ENCODE data around the gene CEP104.

CEP104 gene

DNA sequence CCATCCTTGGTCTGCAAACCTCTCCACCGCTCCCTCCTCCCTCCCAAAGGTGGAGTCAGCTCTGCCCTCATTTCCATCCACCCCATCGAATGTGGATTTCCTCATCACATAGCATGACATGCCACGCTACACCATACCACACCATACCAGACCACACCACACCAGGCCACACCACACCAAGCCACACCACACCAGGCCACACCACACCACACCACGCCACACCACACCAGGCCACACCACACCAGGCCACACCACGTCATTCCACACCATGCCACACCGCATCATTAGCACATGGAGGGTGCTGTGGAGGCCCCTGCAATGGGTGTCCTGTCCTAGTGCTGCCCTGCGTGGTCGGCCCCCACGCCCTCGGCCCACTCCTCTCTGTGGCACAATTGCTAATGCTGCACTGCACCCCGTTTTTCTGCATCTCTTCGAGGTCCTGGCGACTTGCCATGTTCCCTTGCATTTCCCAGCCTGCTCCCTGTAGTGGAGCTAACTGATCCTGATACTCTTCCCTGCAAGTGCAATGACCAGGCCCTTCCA, 11.5 kb upstream of the CEP104 start:
- no peak for DNase-seq (ENCODE audit: low spot score)

DNA sequence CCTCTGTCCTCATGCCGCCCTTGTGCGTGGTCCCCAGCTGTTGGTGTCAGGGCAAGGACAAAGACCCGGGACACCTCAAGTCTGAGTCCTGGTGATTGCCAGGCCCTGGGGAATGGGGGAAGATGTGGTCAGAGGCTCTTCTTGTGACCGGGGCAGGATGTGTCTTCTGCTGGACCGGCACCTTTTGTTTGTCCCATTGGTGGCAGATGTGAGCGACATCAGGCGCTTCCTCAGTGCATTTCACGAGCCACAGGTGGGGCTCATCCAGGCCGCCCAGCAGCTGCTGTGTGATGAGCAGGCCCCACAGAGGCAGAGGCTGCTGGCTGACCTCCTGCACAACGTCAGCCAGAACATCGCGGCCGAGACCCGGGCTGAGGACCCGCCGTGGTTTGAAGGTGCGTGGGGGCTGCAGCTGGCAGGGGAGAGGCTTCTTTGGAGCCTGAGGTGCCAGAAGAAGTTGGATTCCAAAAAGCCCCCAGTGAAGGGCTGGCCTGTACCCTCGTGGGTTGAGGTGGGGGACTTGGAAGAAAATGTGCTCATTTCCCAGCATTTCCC, 8.7 kb upstream of the CEP104 start:
- no peak for DNase-seq (ENCODE audit: low spot score)

DNA sequence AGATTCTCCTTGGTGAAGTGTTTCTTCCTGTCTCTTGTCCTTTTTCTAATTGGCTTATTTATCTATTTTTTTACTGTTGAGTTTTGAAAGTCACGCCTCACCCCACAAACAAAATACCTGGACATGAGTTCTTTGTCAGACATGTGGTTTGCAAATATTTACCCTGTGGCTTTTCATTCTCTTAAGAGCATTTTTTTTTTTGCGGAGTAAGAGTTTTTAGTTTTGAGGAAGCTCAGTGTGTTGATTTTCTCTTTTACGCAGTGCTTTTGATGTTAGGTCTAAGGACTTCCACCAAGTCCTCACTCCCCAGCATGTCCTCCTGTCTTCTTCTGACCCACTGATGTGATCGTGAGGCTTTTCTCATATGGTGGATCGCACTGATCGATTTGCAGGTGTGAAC, 7.9 kb upstream of the CEP104 start:
- no peak for DNase-seq (ENCODE audit: low spot score)

DNA sequence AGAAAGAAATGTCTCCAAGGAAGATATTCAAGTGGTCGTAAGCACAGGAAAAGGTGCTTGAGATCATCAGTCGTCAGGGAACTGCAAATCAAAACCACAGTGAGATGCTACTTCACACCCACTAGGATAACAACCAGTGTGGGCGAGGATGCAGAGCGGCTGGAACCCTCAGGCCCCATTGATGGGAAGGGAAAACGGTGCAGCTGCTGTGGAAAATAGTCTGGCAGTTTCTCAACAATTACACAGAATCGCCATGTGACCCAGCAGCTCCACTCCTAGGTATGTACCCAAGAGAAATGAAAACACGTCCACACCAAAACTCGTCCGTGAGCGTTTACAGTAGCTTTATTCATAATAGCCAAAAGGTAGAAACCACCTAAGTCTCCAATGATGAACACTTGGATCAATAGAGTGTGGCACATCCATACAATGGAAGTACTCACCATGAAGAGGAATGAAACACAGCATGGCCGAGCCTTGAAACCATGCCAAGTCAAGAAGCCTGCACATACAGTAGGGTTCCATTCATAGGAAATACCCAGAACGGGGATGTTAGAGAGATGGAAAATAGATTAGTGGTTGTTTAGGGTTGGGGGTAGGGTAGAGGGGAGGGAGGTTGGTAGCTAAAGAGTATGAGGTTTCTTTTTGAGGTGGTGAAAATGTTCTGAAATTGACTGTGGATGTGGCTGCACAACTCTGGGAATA, 6.4 kb upstream of the CEP104 start:
- no peak for DNase-seq (ENCODE audit: low spot score)

DNA sequence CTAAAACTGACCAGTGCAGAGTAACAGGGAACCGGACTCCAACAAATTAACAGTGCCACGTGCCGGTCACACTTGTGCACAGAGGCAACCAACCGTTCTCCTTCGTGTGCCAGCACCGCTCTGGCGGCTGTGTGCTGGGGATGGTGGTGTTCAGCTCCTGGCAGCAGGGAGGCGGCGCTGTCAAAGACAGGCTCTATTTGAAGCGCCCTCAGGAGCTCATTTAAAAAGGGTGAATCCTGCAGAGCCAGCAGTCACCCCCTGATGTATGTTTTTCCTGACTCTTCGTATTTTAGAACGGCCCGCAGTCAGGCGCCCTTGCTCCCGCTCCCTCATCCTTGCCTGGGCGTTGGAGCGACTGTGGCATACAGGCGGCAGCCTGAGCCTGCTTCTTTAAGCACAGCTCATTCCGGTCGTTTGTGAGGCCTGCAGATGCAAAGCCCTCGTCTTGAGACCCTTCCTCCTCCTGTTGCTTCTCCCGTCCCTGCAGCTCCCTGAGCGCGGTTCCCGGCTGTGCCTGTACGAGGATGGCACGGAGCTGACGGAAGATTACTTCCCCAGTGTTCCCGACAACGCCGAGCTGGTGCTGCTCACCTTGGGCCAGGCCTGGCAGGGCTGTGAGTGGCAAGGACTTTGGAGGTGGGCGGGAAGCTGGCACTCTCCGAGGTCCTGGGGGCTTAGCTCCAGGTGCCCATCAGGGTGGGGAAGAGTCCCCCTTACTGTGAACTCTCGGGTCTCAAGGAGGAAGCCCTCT, 1.4 kb upstream of the CEP104 start:
- no peak for DNase-seq (ENCODE audit: low spot score)

DNA sequence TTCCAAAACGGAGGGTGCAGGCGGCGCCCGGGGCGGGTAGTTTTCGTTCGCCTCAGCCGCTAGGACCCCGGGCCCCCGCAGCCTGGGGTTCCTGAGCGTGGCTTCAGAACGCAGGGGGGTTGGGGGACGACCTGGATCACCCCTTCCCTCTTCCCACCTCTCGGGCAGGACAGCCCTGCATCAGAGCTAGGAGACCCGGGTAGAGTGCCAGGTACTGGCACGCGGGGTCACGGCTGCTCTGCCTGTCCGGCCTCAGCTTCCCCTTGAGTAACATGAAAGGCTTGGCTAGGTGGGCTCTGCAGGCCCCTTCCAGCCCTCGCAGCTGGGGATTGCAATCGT, 749 bp upstream of the CEP104 start:
- DNase-seq (ENCODE audit: low spot score): no peak

DNA sequence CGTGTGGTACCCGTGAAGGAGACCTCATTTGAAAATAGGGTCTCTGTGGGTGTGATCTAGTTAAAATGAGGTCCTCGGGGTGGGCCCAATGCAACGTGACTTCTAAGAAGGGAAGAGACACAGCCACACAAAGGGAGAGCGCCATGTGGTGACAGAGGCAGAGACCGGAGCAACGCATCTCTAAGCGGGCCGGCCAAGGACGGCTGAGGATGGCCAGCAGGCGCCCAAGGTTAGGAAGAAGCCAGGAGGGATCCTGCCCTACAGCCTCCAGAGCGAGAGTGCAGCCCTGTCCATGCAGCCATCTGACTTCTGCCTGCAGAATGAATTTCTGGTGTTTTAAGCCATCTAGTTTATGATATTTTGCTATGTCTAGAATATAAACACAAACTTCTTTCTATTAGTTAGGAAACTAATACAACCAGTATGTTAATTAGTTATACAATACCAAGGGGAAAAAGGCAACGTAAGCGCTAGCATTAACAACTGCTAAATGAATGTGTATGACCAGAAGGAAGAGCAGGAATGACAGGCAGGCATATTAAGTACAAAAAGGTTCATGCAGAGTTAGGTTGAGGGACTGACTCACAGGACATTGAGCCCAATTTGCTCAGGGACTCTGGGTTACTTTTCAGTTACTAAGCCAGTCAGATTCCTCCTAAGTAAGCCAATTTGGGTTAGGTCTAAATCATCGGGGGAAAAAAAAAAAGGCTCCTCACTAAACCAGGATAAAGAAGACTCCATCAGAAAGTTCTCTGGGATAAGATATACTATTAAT, 4.1 kb downstream of the CEP104 start:
- DNase-seq (ENCODE audit: low spot score): no peak

DNA sequence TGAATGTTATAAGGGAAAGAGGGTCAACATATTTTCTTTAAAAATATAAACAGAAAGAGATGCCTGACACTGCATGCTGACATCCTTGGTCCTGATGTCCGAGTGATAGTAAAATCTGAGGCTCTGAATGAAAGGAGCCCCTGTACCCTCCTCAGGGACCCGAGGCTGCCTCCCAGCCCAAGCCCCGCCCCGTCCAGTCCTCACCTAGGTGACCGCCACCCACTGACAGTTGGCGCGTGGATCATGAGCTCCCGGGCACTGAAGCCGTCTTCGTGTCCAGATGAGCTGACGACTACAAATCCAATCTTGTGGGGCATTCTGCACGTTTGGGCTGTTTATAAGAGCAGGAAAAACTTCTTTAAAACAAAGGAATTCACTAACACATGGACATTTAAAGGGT, 4.9 kb downstream of the CEP104 start:
- DNase-seq (ENCODE audit: low spot score): no peak

DNA sequence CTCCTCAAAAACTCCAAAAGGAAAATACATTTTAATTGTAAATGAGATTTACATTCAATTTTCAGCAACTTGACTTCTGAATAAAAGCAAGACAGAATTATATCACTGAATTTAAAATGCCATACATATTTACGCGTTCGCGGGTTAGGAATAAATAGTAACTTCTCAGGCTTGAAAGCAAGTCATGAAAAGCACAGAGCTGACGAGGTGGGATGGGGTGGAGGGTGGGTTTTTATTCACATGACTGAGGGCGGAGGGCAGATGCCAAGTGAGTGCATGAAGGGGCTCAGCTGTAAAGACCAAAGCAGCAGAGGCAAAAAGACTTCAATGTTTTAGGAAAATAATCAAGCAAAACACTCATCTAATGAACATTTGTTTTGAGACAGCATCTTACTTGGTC, 5.7 kb downstream of the CEP104 start:
- DNase-seq (ENCODE audit: low spot score): no peak

DNA sequence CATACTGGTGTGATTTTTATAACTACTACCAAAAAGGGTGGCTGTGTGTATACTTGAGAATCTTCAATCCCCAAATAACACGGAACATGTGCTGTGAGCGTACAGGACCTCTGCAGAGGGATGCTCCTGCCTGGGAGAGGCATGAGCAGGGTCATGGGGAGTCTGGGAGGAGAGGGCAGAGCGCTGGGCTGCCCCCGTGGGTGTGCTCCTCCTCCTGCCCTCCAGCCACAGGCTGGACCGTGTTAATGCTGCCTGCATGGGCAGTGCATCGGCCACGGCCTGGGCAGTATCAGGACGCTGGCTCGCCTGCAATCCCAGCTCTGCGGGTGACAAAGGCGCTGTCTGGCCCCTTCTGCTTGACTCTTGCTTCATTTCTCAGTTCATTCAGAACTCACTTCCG, 6.2 kb downstream of the CEP104 start:
- DNase-seq (ENCODE audit: low spot score): no peak

DNA sequence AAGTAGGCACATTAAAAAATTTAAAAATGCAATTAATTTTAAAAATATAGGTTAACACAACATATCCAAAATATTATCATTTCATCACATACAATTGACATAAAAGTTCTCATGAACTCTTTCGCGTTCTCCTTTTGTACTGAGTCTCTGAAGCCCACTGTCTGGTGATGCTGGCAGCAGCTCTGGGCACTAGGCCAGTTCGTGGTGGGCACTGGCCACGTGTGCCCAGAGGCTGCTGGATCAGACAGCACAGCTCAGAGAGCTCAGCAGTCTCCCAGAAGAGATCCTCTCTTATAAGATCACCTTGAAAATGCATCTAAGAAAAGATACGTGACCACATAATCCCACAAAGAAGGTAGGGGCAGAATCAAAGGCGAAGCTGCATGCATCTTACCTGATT, 9.9 kb downstream of the CEP104 start:
- DNase-seq (ENCODE audit: low spot score): no peak

DNA sequence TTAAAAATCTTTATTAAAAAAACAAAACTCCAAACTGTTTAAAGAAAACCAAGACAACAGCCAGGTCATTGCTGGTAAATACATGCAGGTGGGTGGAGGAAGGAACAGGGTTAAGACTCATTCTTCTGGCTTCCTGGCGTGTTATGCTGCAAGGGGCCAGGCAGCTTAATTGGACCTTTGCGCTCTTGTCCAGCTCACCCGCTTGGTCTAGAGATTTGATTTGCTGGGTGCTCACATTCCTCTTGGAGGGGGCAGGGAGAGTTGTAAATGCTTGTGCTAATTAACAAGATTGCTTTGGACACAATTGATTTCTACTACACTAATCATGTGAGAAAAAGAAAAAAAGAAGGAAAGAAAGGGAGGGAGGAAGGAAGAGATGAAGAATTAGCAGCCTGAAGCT, 10.5 kb downstream of the CEP104 start:
- DNase-seq (ENCODE audit: low spot score): no peak

DNA sequence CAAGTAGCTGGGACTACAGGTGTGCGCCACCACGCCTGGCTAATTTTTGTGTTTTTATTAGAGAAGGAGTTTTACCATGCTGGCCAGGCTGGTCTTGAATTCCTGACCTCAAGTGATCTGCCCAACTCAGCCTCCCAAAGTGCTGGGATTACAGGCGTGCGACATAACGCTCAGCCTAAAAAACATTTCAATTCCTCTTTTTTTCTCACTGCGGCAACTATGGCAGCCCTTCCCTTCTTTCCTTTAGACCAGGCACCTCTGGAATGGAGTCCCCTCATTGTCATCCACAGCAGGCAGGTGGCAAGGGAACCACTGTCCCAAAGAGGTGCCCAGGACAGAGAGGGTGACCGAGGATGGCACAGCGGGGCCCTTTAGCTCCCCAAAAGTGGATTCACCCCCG, 14.1 kb downstream of the CEP104 start:
- no peak for DNase-seq (ENCODE audit: low spot score)

DNA sequence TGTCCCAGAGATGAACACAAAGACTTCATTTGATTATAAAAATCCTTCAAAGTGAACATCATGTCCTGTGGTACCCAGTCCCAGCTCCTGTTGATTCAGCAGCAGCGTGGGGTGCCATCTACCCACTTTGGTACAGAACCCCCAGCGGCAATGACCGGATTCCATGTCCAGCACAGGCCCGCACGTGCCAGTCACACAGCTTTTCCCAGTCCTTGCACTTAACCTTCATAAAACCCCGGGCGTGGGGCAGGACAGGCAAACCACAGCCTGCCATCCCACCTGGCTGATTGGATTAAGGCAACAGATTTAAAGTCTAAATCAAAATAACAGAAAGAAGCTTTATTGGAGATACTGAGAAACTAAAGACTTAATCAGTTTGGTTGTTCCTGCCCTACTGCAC, 15.5 kb downstream of the CEP104 start:
- DNase-seq (ENCODE audit: low spot score): no peak

DNA sequence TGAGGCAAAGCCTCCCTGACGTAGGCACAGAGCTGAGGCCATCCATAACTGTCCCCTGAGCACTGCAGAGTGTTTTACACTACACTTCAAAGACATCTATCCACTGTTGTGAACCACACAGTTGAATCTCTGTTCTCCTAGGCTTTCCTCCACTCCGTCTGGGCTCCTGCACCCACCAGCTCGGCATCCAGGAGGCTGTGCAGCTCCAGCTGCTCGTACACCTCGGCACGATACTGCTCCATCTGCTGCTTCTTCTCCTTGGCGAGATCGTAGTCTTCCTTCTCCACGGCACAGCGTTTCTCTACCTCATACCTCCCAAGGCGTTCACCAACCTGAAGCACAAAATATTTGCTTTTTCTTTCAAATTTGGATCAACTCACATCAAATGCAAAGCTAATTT, 18.2 kb downstream of the CEP104 start:
- DNase-seq (ENCODE audit: low spot score): no peak

DNA sequence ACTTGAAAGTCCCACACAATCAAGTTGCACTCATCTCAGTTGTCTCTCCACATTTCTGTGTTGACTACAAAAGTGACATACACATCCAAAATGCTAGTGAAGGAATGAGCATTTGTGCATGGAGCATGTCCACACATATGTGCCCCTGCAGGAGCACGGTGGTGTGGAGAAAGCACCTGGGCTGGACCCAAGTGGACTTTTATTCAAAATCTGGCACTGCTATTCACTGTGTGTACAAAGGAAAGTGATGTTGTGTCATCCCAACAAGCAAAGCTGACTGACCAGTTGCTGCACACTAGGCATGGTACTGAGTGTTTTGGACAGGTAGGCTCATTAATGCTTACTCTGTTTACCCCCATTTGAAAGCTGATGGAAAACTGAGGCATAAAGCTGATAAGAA, 19.3 kb downstream of the CEP104 start:
- DNase-seq (ENCODE audit: low spot score): no peak

DNA sequence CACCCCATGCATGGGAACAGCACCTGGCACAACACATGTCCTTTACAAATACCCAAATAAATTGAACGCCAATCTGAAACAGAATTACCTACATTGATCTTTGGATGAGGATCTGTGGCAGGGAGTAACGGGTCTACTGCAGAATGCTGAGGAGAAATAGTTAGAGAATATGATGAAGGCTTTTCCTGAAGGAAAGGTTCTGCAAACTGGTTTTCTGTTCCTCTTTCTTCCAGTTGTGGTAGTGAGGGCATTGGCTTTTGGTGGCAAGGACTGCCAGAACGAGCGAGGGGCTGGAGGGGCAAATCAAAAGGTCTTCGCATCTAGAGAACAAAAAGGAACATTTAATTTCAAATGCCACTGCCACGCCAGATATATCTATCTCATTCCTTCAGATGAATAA, 19.8 kb downstream of the CEP104 start:
- no peak for DNase-seq (ENCODE audit: low spot score)

DNA sequence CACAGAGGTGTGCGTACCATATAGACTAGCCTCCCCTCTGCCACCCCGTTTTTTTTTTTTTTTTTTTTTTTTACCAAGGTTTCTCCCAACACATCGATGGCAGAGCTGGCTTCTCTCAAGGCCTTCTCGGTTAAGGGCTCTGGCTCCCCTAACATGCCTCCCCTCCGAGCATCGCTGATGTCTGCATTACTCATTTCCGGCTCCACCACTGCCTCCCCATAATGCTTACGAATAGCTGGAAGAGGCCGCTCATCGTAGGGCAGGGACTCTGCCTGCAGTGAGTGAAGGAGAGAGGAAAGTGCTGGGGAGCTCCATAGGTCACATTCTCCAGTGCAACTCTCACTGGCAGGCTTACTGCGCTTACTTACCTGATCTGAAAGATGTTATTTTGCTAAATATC, 20.6 kb downstream of the CEP104 start:
- DNase-seq (ENCODE audit: low spot score): no peak

DNA sequence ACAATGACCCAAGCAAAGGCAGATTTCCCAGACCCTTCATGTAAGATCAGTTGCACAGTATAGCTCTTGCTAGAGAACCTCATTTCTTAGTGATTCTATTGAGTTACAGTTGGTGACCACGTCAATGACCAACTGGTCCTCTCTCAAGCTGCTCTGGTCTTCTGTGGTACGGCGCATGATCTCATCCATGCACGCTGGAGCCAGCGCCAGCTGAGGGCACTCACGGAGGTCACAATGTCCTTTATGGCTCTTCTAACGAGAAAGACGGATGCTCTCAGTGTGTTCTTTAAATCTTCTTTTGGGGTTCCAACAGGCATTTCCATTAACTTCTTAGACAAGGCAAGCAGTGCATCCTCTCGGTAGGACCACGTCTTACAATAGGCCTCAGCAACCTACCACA, 22.3 kb downstream of the CEP104 start:
- no peak for DNase-seq (ENCODE audit: low spot score)

DNA sequence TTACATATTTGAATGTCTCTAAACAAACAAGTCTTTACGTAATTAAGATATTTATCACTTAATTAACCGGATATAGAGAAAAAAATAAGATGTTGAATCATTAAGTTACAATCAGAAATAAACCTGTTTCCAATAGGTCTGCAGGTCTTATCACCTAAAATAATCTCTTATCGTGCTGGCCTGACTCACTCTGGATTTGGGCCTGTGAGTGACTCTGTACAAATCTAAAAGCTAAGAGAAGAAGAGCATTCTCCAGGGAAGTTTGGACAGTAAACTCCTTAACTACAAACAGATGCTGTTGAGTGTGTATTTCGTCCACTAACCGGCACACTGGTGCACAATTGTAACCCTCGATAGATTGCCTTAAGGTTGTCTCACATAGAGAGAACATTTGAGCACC, 25.3 kb downstream of the CEP104 start:
- DNase-seq (ENCODE audit: low spot score): no peak

DNA sequence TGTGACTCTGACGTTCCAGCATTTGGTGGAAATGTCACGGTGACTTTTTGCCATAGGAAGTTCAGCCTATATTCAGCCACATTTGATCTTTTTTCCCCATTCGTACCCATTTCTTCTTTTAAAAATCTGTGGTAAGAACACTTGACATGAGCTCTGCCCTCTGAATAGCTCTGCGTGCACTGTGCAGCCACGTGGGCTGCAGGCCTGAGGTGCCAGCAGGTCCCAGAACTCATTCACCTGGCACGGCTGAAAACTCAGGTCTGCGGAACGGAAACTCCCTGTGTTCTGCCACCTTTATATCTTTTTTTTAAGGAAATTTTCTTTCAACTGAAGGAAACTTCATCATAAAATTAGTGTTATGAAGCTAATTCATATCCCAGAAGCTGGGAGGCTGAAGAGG, 28.6 kb downstream of the CEP104 start:
- DNase-seq (ENCODE audit: low spot score): no peak

DNA sequence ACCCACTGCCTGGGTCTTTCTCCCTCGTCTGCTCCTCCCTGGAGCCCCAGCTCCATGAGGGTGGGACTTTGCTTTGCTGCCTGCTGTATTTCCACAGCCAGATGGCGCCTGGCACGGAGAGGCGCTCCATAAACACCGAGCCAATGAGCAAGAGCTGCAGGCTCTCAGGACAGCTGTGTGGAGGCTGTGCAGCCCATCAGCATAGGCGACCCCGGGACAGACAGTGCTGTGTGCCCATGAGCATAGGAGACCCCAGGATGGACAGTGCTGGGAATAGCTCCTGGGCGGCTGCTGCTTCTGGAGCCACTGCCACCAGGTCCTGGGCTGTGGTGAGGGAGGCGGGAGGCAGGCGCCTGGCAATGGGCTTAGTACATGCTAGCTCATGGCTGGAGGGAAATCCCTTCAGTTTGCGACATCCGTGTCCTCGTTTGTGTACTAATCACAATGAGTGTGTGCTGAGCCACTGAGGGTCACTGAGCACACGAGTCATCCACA, 29.2 kb downstream of the CEP104 start:
- DNase-seq (ENCODE audit: low spot score): no peak

DNA sequence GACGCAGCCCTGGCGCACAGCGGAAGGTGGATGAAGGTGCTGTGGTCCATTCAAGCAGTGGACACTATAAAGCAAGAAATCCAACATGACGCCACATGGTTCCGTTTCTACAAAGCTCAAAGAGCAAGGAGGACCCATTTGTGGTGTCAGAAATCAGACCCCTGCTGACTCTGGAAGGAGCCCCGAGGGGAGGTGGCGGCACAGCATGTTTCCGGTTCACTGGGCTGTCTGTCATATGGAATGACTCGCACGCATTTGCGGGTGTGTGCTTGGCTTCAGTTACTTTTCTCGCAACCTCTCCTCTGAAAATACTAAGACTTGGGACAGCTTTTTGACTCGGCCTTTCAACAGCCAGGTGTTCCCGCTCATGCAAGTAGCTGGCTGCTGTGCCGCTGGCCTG, 31.7 kb downstream of the CEP104 start:
- no peak for DNase-seq (ENCODE audit: low spot score)
